Measurements from ENCODE around the gene CHPF2.

The CHPF2 gene

GRCh38 chr7:151248346-151249033 is 16.2 kb downstream of the CHPF2 start, which contains the start of gene SMARCD3:
Gene SMARCD3, minus strand, starts transcription at chr7:151248694. Its CDS starts 132 bp downstream, at chr7:151248562.
- DNase-seq = peak; percentile 42

- DNase-seq = no peak
These were observed 16.9 kb downstream of the CHPF2 start for GRCh38 chr7:151249034-151249731.

- DNase-seq = no peak
These were observed 17.4 kb downstream of the CHPF2 start for GRCh38 chr7:151249732-151250072.

GRCh38 chr7:151250181-151251132 is 18.2 kb downstream of the CHPF2 start:
- DNase-seq = no peak

- no peak for DNase-seq
These were observed 19.0 kb downstream of the CHPF2 start for GRCh38 chr7:151251328-151251688.

GRCh38 chr7:151251689-151252560 is 19.6 kb downstream of the CHPF2 start:
- DNase-seq = no peak

- DNase-seq = no peak
These were observed 20.2 kb downstream of the CHPF2 start for GRCh38 chr7:151252561-151252835.

- DNase-seq = no peak
These were observed 20.9 kb downstream of the CHPF2 start for GRCh38 chr7:151252961-151253711.

GRCh38 chr7:151254316-151254715 is 22.0 kb downstream of the CHPF2 start:
- DNase-seq = no peak

GRCh38 chr7:151254851-151255250 is 22.6 kb downstream of the CHPF2 start:
- no peak for DNase-seq

- no peak for DNase-seq
These were observed 23.1 kb downstream of the CHPF2 start for GRCh38 chr7:151255390-151255789.

- DNase-seq = no peak
These were observed 24.2 kb downstream of the CHPF2 start for GRCh38 chr7:151256410-151257045.

- no peak for DNase-seq
These were observed 25.7 kb downstream of the CHPF2 start for GRCh38 chr7:151257990-151258389.

- DNase-seq = no peak
These were observed 28.2 kb downstream of the CHPF2 start for GRCh38 chr7:151260471-151260870.

- DNase-seq = no peak
These were observed 28.6 kb downstream of the CHPF2 start for GRCh38 chr7:151260883-151261282.

- no peak for DNase-seq
These were observed 29.2 kb downstream of the CHPF2 start for GRCh38 chr7:151261529-151261928.

- DNase-seq = no peak
These were observed 32.3 kb downstream of the CHPF2 start for GRCh38 chr7:151264615-151265014.

GRCh38 chr7:151265351-151265931 is 33.2 kb downstream of the CHPF2 start:
- DNase-seq = no peak

- DNase-seq = no peak
These were observed 37.2 kb downstream of the CHPF2 start for GRCh38 chr7:151269511-151269910.

GRCh38 chr7:151271699-151272355 is 39.5 kb downstream of the CHPF2 start:
- DNase-seq = peak; percentile 20

- DNase-seq = no peak
These were observed 40.1 kb downstream of the CHPF2 start for GRCh38 chr7:151272405-151272804.
